Activated CD8-positive, alpha-beta T cell treated with anti-CD3 and anti-CD28 coated beads, Interleukin-2, amount 10 ng/mL, durations not matched to agents 7 days and 5 days (primary cell): Measurements from ENCODE around the gene ZNF805. TPM values are rescaled to one million over a fixed set of nuclear protein-coding genes. Genes with fewer than 3 reads are reported as not detected.
"Not testable (repeated sequence)": the region's sequence is repeated elsewhere in the genome, so short reads cannot be mapped to it uniquely, and the experiment has no call there.

Source experiments
- ATAC-seq: fragments of 150-1000 bp; cut with Tn5 transposase; one replicate; pipeline ENCODE4 v1.10.0; 2021; ENCODE audit warnings: moderate library complexity
- CTCF ChIA-PET: fragments of 350-600 bp; sonication (Branson Sonifier 250); formaldehyde crosslinking; loops from one replicate; lab custom pipeline; 2021; ENCODE audit warnings: antibody characterized with exemption; lab: Charles Lee
- POLR2A ChIA-PET: fragments of 350-600 bp; sonication (Branson Sonifier 250); formaldehyde crosslinking; loops from one replicate; lab custom pipeline; 2021; ENCODE audit warnings: antibody characterized with exemption; lab: Charles Lee
- DNase-seq: peaks from one replicate; pipeline ENCODE4 v3.0.0-alpha.2; 2020
- H3K27ac Mint-ChIP-seq: one replicate; pipeline ENCODE4 v1.8.0; 2021; ENCODE audit warnings: mild to moderate bottlenecking, mixed read lengths
- H3K27me3 Mint-ChIP-seq: one replicate; pipeline ENCODE4 v1.8.0; 2021; ENCODE audit warnings: low read depth, mixed read lengths
- H3K36me3 Mint-ChIP-seq: one replicate; pipeline ENCODE4 v1.8.0; 2021; ENCODE audit warnings: low read depth, mixed read lengths
- H3K4me1 Mint-ChIP-seq: one replicate; pipeline ENCODE4 v1.8.0; 2021; ENCODE audit warnings: low read depth, mixed read lengths
- H3K4me3 Mint-ChIP-seq: one replicate; pipeline ENCODE4 v1.8.0; 2021; ENCODE audit warnings: mild to moderate bottlenecking, mixed read lengths
- H3K9me3 Mint-ChIP-seq: one replicate; pipeline ENCODE4 v1.8.0; 2022; ENCODE audit warnings: mixed read lengths; ENCODE audit not compliant: insufficient read depth
- total RNA-seq, 2 experiments: library from RNA; stranded (reverse); gene quantifications; one replicate each; pipeline ENCODE4 v1.2.3, GENCODE V29; 2021

Gene ZNF805
- 1 to 10 TPM; 9.8 to 9.9 TPM for total RNA-seq

DNA sequence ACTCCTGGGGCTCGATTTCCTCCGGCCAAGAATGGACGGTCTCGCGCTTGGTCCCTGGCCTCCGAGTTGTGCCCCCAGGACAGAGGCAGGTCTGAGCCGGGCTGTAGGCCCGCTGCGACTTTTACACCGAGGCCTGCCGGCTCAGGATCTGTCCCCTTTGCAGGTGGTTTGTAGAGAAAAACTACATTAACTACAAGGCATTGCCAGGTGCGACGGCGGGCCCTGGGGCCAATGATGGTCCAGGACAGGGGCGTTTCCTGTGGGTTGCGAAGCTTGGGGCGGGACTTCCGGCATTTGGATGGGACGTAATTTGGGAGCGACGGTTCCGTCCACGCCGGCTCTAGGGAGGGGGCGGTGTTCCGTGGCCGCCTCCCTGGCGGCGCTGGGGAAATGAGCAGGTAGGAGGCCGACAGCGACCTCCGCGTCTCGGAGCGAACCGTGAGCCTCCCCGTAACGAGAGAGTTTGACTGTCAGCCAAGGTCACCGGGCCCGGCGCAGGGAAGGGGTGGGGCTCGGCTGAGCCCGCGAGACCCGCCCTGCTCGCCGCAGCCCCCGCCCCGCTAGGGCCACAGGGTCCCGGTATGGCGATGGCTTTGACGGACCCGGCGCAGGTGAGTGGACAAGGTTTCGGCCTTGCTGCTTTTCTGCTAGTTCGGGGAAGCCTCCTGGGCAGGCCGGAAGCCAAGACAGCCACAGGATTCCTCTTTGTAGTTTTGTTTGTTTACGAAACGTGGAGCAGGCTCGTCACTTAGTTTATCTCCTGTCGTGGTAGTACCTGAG, at the start of gene ZNF805:
Gene ZNF805 (plus strand): TSS at position 322 of the 780 bp plus-strand sequence. CDS start 260 bp downstream, at position 582.
- peak within 1 kb of the TSS; percentile 89 for H3K4me3 Mint-ChIP-seq
- ATAC-seq (peak; percentile 96), DNase-seq (peak; percentile 97)
- H3K27ac Mint-ChIP-seq: peak within 1 kb of the TSS; percentile 90
- POLR2A ChIA-PET: interaction anchor here (0.7 to 1.5 kb wide), 5 partner anchors 19 to 149 kb away, joined by 3 to 5 read pairs (median 4); partner anchors contain the start of genes ZNF264 and ZNF548
- CTCF ChIA-PET: interaction anchor here (0.7 kb wide), 1 partner anchor 65 kb away, joined by 3 read pairs; no protein-coding TSS in a partner anchor
- no peaks in the 10 kb centered on the region for H3K27me3 Mint-ChIP-seq
- H3K4me1 Mint-ChIP-seq: peaks cover 24% of the 10 kb centered on the region
- H3K9me3 Mint-ChIP-seq: peaks cover 5% of the 10 kb centered on the region
- H3K36me3 Mint-ChIP-seq: peaks cover 25% of the 10 kb centered on the region

DNA sequence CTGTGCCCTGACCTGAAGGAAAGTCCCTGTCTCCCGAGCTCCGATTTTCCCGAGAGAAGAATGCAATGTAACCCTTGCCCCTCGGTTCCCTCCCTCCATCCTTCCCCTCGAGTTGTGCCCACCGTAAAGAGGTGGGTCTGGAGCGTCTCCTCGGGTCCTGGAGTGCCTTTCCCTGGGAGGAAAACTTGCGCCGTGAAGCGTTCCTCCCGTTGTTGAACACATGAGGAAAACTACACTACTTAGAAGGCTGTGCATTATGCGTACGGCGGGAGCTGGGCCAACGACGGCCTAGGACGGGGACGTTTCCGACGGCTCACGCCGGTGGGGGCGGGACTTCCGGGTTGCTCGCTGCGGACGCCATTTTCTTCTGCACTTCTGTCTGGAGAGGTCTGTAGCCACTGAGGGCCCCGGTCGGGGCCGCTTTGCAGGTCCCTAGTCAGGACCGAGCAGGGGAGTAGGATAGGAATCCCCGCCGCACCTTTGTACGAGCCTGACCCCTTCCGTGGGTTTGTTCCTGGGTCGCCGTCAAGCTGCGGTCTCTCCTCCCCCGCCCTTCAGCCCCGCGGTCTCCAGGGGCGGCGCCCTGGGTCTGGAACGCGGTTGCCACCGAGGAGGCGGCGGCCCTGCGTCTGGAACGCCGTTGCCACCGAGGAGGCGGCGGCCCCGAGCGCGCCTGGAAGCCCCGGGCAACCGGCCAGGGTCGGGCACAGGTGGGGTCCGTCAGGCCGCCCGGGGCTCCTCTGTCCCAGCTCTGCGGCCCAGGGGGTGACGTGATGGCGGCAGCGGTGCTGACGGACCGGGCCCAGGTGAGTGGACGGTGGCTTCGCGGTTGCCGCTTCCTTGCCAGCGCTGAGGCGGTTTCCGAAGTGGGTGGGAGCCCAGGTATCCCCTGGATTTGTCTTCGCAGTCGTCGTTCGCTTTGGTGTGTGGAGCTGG, 49.0 kb upstream of the ZNF805 start, which contains the start of gene ZNF264:
Gene ZNF264 (plus strand): TSS at position 360 of the 936 bp plus-strand sequence. CDS start 414 bp downstream, at position 774.
- peaks cover 29% of the 10 kb centered on the region for H3K9me3 Mint-ChIP-seq
- ATAC-seq (peak; percentile 97), DNase-seq (peak; percentile 92)
- no peaks in the 10 kb centered on the region for H3K27me3 Mint-ChIP-seq
- CTCF ChIA-PET: no interaction called here
- POLR2A ChIA-PET: interaction anchor here (1.0 to 2.0 kb wide), 2 partner anchors 16 to 49 kb away, joined by 3 to 5 read pairs; partner anchors contain the start of gene ZNF805
- peaks cover 32% of the 10 kb centered on the region for H3K4me1 Mint-ChIP-seq
- peaks cover 66% of the 10 kb centered on the region for H3K36me3 Mint-ChIP-seq
- peak within 1 kb of the TSS; percentile 92 for H3K4me3 Mint-ChIP-seq
- H3K27ac Mint-ChIP-seq: peak within 1 kb of the TSS; percentile 95

DNA sequence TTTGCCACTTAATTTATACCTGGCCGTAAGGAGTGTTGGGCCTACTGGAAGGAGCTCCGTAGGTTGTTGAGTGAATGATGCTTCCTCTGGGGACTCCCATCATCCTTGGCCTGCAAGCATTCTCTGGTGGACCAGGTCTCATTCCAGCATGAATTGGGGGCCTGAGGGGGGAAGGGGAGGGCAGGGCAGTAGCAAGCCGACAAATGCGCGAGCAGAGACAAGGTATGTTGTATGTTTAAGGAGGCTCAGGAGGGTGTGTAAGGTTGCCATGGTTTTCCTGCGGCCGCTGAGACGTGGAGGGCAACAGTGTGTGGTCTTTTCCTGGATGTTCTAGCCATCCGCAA, 48.4 kb upstream of the ZNF805 start:
- Mint-ChIP-seq H3K27me3 (no peaks in the 10 kb centered on the region), H3K4me3 (peak overlapping the region; percentile 92), H3K9me3 (peaks cover 29% of the 10 kb centered on the region), H3K27ac (peak overlapping the region; percentile 94), H3K4me1 (peaks cover 32% of the 10 kb centered on the region), H3K36me3 (peaks cover 73% of the 10 kb centered on the region)
- no peak for ATAC-seq
- ChIA-PET CTCF (no interaction called here), POLR2A (interaction anchor here (1.0 to 2.0 kb wide), 2 partner anchors 17 to 48 kb away, joined by 3 to 5 read pairs; partner anchors contain the start of gene ZNF805)
- DNase-seq: no peak

GRCh38 chr19:57192993-57193392, 47.4 kb upstream of the ZNF805 start:
- CTCF ChIA-PET: no interaction called here
- DNase-seq (no peak), ATAC-seq (no peak)
- Mint-ChIP-seq H3K27me3 (no peaks in the 10 kb centered on the region), H3K4me1 (peaks cover 32% of the 10 kb centered on the region), H3K4me3 (peak overlapping the region; percentile 92), H3K36me3 (peaks cover 77% of the 10 kb centered on the region), H3K27ac (peak overlapping the region; percentile 94), H3K9me3 (peaks cover 29% of the 10 kb centered on the region)
- POLR2A ChIA-PET: interaction anchor here (1.0 kb wide), 1 partner anchor 47 kb away, joined by 4 read pairs; the partner anchor contains the start of gene ZNF805

DNA sequence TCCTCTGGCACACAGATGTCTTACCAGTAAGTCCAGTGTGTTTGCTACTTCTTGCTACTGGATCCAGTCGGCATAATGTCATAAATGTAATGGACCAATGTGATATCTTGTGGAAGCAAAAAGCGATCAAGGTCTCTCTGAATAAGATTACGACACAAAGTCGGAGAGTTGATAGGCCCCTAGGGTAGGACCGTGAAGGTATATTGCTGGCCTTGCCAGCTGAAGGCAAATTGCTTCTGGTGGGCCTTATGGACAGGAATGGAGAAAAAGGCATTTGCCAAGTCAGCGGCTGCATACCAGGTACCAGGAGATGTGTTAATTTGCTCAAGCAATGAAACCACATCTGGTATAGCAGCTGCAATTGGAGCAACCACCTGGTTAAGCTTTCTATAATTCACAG, 42.6 kb upstream of the ZNF805 start:
- H3K4me3 Mint-ChIP-seq, CTCF ChIA-PET, H3K27ac Mint-ChIP-seq, ATAC-seq, H3K27me3 Mint-ChIP-seq, DNase-seq, POLR2A ChIA-PET: not testable (repeated sequence)
- Mint-ChIP-seq H3K4me1 (peaks cover 11% of the 10 kb centered on the region), H3K36me3 (peaks cover 92% of the 10 kb centered on the region), H3K9me3 (peaks cover 13% of the 10 kb centered on the region)

GRCh38 chr19:57202160-57202559, 38.3 kb upstream of the ZNF805 start:
- POLR2A ChIA-PET: no interaction called here
- Mint-ChIP-seq H3K4me3 (no peak overlapping the region), H3K36me3 (peaks cover 86% of the 10 kb centered on the region), H3K9me3 (peaks cover 17% of the 10 kb centered on the region), H3K27me3 (no peaks in the 10 kb centered on the region), H3K4me1 (no peaks in the 10 kb centered on the region), H3K27ac (no peak overlapping the region)
- CTCF ChIA-PET: no interaction called here
- ATAC-seq (no peak), DNase-seq (no peak)

- Mint-ChIP-seq H3K27ac (no peak overlapping the region), H3K9me3 (peaks cover 21% of the 10 kb centered on the region), H3K27me3 (no peaks in the 10 kb centered on the region), H3K36me3 (peaks cover 78% of the 10 kb centered on the region), H3K4me1 (no peaks in the 10 kb centered on the region), H3K4me3 (no peak overlapping the region)
- CTCF ChIA-PET: no interaction called here
- ATAC-seq (no peak), DNase-seq (no peak)
- POLR2A ChIA-PET: no interaction called here
These were observed 30.1 kb upstream of the ZNF805 start for GRCh38 chr19:57210381-57210780.

DNA sequence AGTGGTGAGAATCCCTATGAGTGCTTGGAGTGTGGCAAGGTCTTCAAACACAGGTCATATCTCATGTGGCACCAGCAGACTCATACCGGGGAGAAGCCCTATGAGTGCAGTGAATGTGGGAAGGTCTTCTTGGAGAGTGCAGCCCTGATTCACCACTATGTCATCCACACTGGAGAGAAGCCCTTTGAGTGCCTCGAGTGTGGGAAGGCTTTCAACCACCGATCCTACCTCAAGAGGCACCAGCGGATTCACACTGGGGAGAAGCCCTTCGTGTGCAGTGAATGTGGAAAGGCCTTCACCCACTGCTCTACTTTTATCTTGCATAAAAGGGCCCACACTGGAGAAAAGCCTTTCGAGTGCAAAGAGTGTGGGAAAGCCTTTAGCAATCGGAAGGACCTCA, 28.3 kb upstream of the ZNF805 start:
- peaks cover 77% of the 10 kb centered on the region for H3K36me3 Mint-ChIP-seq
- peaks cover 24% of the 10 kb centered on the region for H3K9me3 Mint-ChIP-seq
- DNase-seq (no peak), ATAC-seq (no peak)
- no peaks in the 10 kb centered on the region for H3K4me1 Mint-ChIP-seq
- ChIA-PET POLR2A (no interaction called here), CTCF (no interaction called here)
- no peaks in the 10 kb centered on the region for H3K27me3 Mint-ChIP-seq
- no peak overlapping the region for H3K27ac Mint-ChIP-seq
- no peak overlapping the region for H3K4me3 Mint-ChIP-seq

DNA sequence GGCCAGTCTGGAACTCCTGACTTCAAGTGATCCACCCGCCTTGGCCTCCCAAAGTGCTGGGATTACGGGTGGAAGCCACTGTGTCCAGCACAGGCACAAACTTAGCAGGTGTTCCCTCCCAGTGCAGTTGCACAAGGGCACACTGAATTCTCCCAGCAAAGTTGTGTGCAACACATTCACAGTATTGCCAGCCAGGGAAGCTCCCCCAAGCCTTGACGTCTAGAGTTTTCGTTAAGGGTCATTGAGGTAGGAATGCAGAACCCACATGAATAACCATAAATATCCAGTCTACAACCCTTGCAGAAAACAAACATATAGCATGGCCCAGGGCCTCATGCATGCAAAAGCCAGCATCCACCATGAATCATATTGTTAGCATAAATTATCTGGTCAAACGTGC, 12.9 kb upstream of the ZNF805 start:
- CTCF ChIA-PET: no interaction called here
- POLR2A ChIA-PET: no interaction called here

GRCh38 chr19:57231686-57232085, 8.7 kb upstream of the ZNF805 start:
- no peaks in the 10 kb centered on the region for H3K36me3 Mint-ChIP-seq
- H3K27me3 Mint-ChIP-seq: no peaks in the 10 kb centered on the region
- H3K9me3 Mint-ChIP-seq: peaks cover 4% of the 10 kb centered on the region
- no peak for ATAC-seq
- H3K4me3 Mint-ChIP-seq: no peak overlapping the region
- no peak overlapping the region for H3K27ac Mint-ChIP-seq
- POLR2A ChIA-PET: no interaction called here
- CTCF ChIA-PET: no interaction called here
- no peak for DNase-seq
- H3K4me1 Mint-ChIP-seq: peaks cover 6% of the 10 kb centered on the region

More for the DNA sequence above, 12.9 kb upstream of the ZNF805 start:
- Mint-ChIP-seq H3K9me3 (peaks cover 4% of the 10 kb centered on the region), H3K27me3 (no peaks in the 10 kb centered on the region), H3K4me3 (no peak overlapping the region), H3K27ac (no peak overlapping the region), H3K4me1 (no peaks in the 10 kb centered on the region), H3K36me3 (no peaks in the 10 kb centered on the region)
- no peak for DNase-seq
- ATAC-seq: no peak

GRCh38 chr19:57233207-57233606, 7.2 kb upstream of the ZNF805 start:
- H3K4me3 Mint-ChIP-seq: no peak overlapping the region
- POLR2A ChIA-PET: no interaction called here
- DNase-seq: no peak
- no peak overlapping the region for H3K27ac Mint-ChIP-seq
- H3K27me3 Mint-ChIP-seq: no peaks in the 10 kb centered on the region
- peaks cover 6% of the 10 kb centered on the region for H3K4me1 Mint-ChIP-seq
- no peaks in the 10 kb centered on the region for H3K36me3 Mint-ChIP-seq
- no peak for ATAC-seq
- CTCF ChIA-PET: no interaction called here
- peaks cover 4% of the 10 kb centered on the region for H3K9me3 Mint-ChIP-seq
